Cardiac muscle cell (in vitro differentiated cells and primary cell): ENCODE results near the gene DNMT3A. TPM values are rescaled to one million over a fixed set of nuclear protein-coding genes. Genes with fewer than 3 reads are reported as not detected.

Experiments
- DNase-seq, 2 donors: peaks; one replicate each; pipeline versions ENCODE4 v3.0.0 to v3.0.0-alpha.2; 2010 to 2017; ENCODE audit warnings: low read depth in 1 of 2, low spot score in 1 of 2
- H3K27ac ChIP-seq: fragments of 200-600 bp; sonication (generic); 2 replicates; pipeline ENCODE4 v1.5.1; 2016
- H3K27me3 ChIP-seq: fragments of 200-600 bp; sonication (generic); 2 replicates; pipeline ENCODE4 v1.6.0; 2016; ENCODE audit warnings: control low read depth
- H3K36me3 ChIP-seq: fragments of 200-600 bp; sonication (generic); 2 replicates; pipeline ENCODE4 v1.5.1; 2016; ENCODE audit warnings: control low read depth
- H3K4me1 ChIP-seq: fragments of 200-600 bp; sonication (generic); 2 replicates; pipeline ENCODE4 v1.8.1; 2017; ENCODE audit warnings: low read depth, mild to moderate bottlenecking, mixed run types
- H3K4me3 ChIP-seq: fragments of 200-600 bp; sonication (generic); 2 replicates; pipeline ENCODE4 v1.5.1; 2016; ENCODE audit warnings: mild to moderate bottlenecking
- H3K9me3 ChIP-seq: fragments of 200-600 bp; sonication (generic); 2 replicates; pipeline ENCODE4 v1.5.1; 2017; ENCODE audit warnings: low read depth, mild to moderate bottlenecking, control low read depth
- polyA plus RNA-seq: library from polyadenylated mRNA; unstranded; fragments of >200 nt; fragmentation: Nextera tagmentation; extraction: Ambion mirVana; gene quantifications from 2 replicates; pipeline ENCODE4 v1.2.1, GENCODE V29; 2016
- total RNA-seq: library from RNA; depleted of rRNA; stranded (reverse); fragments of >200 nt; gene quantifications from 2 replicates; pipeline ENCODE4 v1.2.3, GENCODE V29; 2016
- TF ChIP-seq, protein P1 (sequence below): IDR thresholded peaks from 2 replicates; pipeline ENCODE4 v1.5.1; 2012; ENCODE audit warnings: low read depth, mild to moderate bottlenecking, low read length

The DNMT3A gene
- total and polyA plus RNA-seq, 2 experiments from 2014 or later, result 52.9 to 116 TPM

GRCh38 chr2:25308599-25308998 is 33.1 kb downstream of the DNMT3A start:
- Histone ChIP-seq H3K4me1 (peaks cover 26% of the 10 kb centered on the region), H3K27ac (no peak overlapping the region), H3K4me3 (no peak overlapping the region), H3K9me3 (no peaks in the 10 kb centered on the region), H3K27me3 (no peaks in the 10 kb centered on the region), H3K36me3 (no peaks in the 10 kb centered on the region)
- TF ChIP-seq, protein P1, sequence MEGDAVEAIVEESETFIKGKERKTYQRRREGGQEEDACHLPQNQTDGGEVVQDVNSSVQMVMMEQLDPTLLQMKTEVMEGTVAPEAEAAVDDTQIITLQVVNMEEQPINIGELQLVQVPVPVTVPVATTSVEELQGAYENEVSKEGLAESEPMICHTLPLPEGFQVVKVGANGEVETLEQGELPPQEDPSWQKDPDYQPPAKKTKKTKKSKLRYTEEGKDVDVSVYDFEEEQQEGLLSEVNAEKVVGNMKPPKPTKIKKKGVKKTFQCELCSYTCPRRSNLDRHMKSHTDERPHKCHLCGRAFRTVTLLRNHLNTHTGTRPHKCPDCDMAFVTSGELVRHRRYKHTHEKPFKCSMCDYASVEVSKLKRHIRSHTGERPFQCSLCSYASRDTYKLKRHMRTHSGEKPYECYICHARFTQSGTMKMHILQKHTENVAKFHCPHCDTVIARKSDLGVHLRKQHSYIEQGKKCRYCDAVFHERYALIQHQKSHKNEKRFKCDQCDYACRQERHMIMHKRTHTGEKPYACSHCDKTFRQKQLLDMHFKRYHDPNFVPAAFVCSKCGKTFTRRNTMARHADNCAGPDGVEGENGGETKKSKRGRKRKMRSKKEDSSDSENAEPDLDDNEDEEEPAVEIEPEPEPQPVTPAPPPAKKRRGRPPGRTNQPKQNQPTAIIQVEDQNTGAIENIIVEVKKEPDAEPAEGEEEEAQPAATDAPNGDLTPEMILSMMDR, result no peak
- no peak for DNase-seq

GRCh38 chr2:25307949-25308557 is 33.7 kb downstream of the DNMT3A start:
- no peak overlapping the region for H3K4me3 ChIP-seq
- H3K27me3 ChIP-seq, result no peaks in the 10 kb centered on the region
- H3K27ac ChIP-seq, result no peak overlapping the region
- no peaks in the 10 kb centered on the region for H3K9me3 ChIP-seq
- H3K36me3 ChIP-seq, result no peaks in the 10 kb centered on the region
- peaks cover 28% of the 10 kb centered on the region for H3K4me1 ChIP-seq
- TF ChIP-seq, protein P1, result no peak
- DNase-seq, result no peak

- no peaks in the 10 kb centered on the region for H3K36me3 ChIP-seq
- H3K27ac ChIP-seq, result no peak overlapping the region
- DNase-seq, result no peak
- H3K4me3 ChIP-seq, result no peak overlapping the region
- no peaks in the 10 kb centered on the region for H3K9me3 ChIP-seq
- TF ChIP-seq, protein P1, result no peak
- H3K27me3 ChIP-seq, result no peaks in the 10 kb centered on the region
- H3K4me1 ChIP-seq, result peaks cover 28% of the 10 kb centered on the region
These were observed 34.9 kb downstream of the DNMT3A start for GRCh38 chr2:25306777-25307368.

- TF ChIP-seq, protein P1, result no peak
- H3K9me3 ChIP-seq, result no peaks in the 10 kb centered on the region
- no peak overlapping the region for H3K4me3 ChIP-seq
- peaks cover 26% of the 10 kb centered on the region for H3K4me1 ChIP-seq
- no peaks in the 10 kb centered on the region for H3K27me3 ChIP-seq
- no peaks in the 10 kb centered on the region for H3K36me3 ChIP-seq
- DNase-seq, result no peak
- no peak overlapping the region for H3K27ac ChIP-seq
These were observed 36.0 kb downstream of the DNMT3A start for GRCh38 chr2:25305775-25306174.

- Histone ChIP-seq H3K4me3 (no peak overlapping the region), H3K27ac (peak overlapping the region; percentile 69), H3K36me3 (peaks cover 1% of the 10 kb centered on the region), H3K4me1 (peaks cover 19% of the 10 kb centered on the region), H3K27me3 (no peaks in the 10 kb centered on the region), H3K9me3 (no peaks in the 10 kb centered on the region)
- TF ChIP-seq, protein P1, result no peak
- DNase-seq, result no peak
These were observed 36.7 kb downstream of the DNMT3A start for GRCh38 chr2:25304826-25305596.
